ENCODE results near the gene MYOT.
A peak's percentile ranks its signal among the peaks of the same experiment; 100 is the strongest.

MYOT gene, protein sequence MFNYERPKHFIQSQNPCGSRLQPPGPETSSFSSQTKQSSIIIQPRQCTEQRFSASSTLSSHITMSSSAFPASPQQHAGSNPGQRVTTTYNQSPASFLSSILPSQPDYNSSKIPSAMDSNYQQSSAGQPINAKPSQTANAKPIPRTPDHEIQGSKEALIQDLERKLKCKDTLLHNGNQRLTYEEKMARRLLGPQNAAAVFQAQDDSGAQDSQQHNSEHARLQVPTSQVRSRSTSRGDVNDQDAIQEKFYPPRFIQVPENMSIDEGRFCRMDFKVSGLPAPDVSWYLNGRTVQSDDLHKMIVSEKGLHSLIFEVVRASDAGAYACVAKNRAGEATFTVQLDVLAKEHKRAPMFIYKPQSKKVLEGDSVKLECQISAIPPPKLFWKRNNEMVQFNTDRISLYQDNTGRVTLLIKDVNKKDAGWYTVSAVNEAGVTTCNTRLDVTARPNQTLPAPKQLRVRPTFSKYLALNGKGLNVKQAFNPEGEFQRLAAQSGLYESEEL
- long read RNA-seq = 0 reads

DNA sequence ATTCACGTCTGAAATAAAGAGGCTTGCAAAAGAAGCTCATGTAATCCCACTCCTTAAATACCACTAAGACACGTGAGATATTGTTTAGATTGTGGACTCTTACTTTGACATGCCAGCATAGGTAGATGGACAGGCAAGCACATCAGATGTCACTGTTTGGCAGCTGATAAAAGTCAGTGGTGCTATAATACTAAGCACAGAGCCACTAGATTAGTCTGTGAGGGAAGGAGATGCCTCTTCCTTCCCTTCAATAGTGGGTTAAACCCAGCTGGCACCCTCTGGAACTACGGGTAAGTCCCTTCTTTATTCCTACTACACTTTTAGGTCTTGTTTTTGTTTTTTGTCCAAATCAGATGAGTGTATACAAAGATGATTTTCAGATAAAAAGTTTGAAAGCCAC, at the start of gene MYOT:
Gene MYOT (plus strand): TSS at position 197 of the 400 bp plus-strand sequence. CDS start 2,792 bp downstream, outside the sequence.
- Histone ChIP-seq H3K27me3 (ENCODE audit: insufficient read depth, poor library complexity, severe bottlenecking) (no peaks in the 10 kb centered on the region), H3K27ac (replicated peaks) (no peak within 1 kb of the TSS), H3K4me3 (replicated peaks; ENCODE audit: insufficient read depth, low read length) (no peak within 1 kb of the TSS)
- TF ChIP-seq, protein P1, sequence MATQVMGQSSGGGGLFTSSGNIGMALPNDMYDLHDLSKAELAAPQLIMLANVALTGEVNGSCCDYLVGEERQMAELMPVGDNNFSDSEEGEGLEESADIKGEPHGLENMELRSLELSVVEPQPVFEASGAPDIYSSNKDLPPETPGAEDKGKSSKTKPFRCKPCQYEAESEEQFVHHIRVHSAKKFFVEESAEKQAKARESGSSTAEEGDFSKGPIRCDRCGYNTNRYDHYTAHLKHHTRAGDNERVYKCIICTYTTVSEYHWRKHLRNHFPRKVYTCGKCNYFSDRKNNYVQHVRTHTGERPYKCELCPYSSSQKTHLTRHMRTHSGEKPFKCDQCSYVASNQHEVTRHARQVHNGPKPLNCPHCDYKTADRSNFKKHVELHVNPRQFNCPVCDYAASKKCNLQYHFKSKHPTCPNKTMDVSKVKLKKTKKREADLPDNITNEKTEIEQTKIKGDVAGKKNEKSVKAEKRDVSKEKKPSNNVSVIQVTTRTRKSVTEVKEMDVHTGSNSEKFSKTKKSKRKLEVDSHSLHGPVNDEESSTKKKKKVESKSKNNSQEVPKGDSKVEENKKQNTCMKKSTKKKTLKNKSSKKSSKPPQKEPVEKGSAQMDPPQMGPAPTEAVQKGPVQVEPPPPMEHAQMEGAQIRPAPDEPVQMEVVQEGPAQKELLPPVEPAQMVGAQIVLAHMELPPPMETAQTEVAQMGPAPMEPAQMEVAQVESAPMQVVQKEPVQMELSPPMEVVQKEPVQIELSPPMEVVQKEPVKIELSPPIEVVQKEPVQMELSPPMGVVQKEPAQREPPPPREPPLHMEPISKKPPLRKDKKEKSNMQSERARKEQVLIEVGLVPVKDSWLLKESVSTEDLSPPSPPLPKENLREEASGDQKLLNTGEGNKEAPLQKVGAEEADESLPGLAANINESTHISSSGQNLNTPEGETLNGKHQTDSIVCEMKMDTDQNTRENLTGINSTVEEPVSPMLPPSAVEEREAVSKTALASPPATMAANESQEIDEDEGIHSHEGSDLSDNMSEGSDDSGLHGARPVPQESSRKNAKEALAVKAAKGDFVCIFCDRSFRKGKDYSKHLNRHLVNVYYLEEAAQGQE (IDR thresholded peaks at IDR 0.05; ENCODE audit: insufficient replicate concordance, low read depth) = no peak
- TF ChIP-seq, protein P2, sequence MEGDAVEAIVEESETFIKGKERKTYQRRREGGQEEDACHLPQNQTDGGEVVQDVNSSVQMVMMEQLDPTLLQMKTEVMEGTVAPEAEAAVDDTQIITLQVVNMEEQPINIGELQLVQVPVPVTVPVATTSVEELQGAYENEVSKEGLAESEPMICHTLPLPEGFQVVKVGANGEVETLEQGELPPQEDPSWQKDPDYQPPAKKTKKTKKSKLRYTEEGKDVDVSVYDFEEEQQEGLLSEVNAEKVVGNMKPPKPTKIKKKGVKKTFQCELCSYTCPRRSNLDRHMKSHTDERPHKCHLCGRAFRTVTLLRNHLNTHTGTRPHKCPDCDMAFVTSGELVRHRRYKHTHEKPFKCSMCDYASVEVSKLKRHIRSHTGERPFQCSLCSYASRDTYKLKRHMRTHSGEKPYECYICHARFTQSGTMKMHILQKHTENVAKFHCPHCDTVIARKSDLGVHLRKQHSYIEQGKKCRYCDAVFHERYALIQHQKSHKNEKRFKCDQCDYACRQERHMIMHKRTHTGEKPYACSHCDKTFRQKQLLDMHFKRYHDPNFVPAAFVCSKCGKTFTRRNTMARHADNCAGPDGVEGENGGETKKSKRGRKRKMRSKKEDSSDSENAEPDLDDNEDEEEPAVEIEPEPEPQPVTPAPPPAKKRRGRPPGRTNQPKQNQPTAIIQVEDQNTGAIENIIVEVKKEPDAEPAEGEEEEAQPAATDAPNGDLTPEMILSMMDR (IDR thresholded peaks at IDR 0.05; ENCODE audit: insufficient read depth, low read length) = no peak
- no peak for TF ChIP-seq GABPA (IDR thresholded peaks at IDR 0.05; ENCODE audit: low read depth)
- TF ChIP-seq POLR2AphosphoS5 (IDR thresholded peaks at IDR 0.05; ENCODE audit: low read depth) = no peak
- no peak for TF ChIP-seq SPI1 (IDR thresholded peaks at IDR 0.05; ENCODE audit: borderline replicate concordance, low read depth)
- DNase-seq (ENCODE audit: low read depth in 1 of 2, low spot score in 1 of 2) = no peak

DNA sequence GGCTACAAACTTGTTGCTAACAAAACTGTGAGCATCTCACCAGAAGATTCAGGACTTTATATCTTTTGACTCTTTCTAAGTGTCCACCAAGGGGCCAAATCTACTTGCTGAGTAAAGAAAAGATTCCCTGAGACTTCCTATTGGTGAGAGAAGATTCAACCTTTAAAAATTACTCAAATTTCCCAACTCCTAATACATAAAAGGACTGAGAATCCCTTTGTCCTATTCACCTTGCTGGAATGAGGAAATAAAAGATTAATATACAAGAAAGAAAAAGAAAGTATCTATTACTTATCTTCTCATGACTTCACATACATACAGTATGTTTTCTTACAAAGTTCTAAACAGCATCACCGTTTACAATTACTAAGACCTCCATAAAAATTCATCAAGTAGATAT, 47.9 kb upstream of the MYOT start:
- no peak overlapping the region for H3K4me3 ChIP-seq (replicated peaks; ENCODE audit: insufficient read depth, low read length)
- H3K27me3 ChIP-seq (ENCODE audit: insufficient read depth, poor library complexity, severe bottlenecking) = no peaks in the 10 kb centered on the region
- no peak for DNase-seq (ENCODE audit: low read depth in 1 of 2, low spot score in 1 of 2)
- TF ChIP-seq, protein P2 (IDR thresholded peaks at IDR 0.05; ENCODE audit: insufficient read depth, low read length) = no peak
- TF ChIP-seq, protein P1 (IDR thresholded peaks at IDR 0.05; ENCODE audit: insufficient replicate concordance, low read depth) = no peak
- TF ChIP-seq POLR2AphosphoS5 (IDR thresholded peaks at IDR 0.05; ENCODE audit: low read depth) (no peak), SPI1 (IDR thresholded peaks at IDR 0.05; ENCODE audit: borderline replicate concordance, low read depth) (no peak), GABPA (IDR thresholded peaks at IDR 0.05; ENCODE audit: low read depth) (no peak)
- H3K27ac ChIP-seq (replicated peaks) = no peak overlapping the region

- Histone ChIP-seq H3K27me3 (ENCODE audit: insufficient read depth, poor library complexity, severe bottlenecking) (no peaks in the 10 kb centered on the region), H3K27ac (replicated peaks) (no peak overlapping the region), H3K4me3 (replicated peaks; ENCODE audit: insufficient read depth, low read length) (no peak overlapping the region)
- TF ChIP-seq, protein P2 (IDR thresholded peaks at IDR 0.05; ENCODE audit: insufficient read depth, low read length) = no peak
- TF ChIP-seq SPI1 (IDR thresholded peaks at IDR 0.05; ENCODE audit: borderline replicate concordance, low read depth) (no peak), POLR2AphosphoS5 (IDR thresholded peaks at IDR 0.05; ENCODE audit: low read depth) (no peak), GABPA (IDR thresholded peaks at IDR 0.05; ENCODE audit: low read depth) (no peak)
- TF ChIP-seq, protein P1 (IDR thresholded peaks at IDR 0.05; ENCODE audit: insufficient replicate concordance, low read depth) = no peak
- DNase-seq (ENCODE audit: low read depth in 1 of 2, low spot score in 1 of 2) = peak in 1 of 2 experiments; percentile 1
Observed at GRCh38 chr5:137822158-137822764, 45.4 kb upstream of the MYOT start.

All from HL-60 (cell line).